ENCODE measurements around the gene DNASE1L3. TPM values are rescaled to one million over a fixed set of nuclear protein-coding genes. Genes with fewer than 3 reads are reported as not detected.

The DNASE1L3 gene
- total and polyA plus RNA-seq, 7 experiments from 2014 or later = 0.66 to 2.6 TPM; not detected in 5

- Mint-ChIP-seq H3K36me3 (peaks cover 0 to 5% (median 4%) of the 10 kb centered on the region in 5 donors), H3K27ac (no peak overlapping the region), H3K9me3 (peaks cover 0 to 21% (median 7%) of the 10 kb centered on the region in 11 donors), H3K4me3 (no peak overlapping the region), H3K27me3 (peaks cover 6 to 18% (median 6%) of the 10 kb centered on the region in 5 donors), H3K4me1 (peaks cover 0 to 10% (median 5%) of the 10 kb centered on the region in 7 donors)
- DNase-seq (no peak), ATAC-seq (no peak)
- intact Hi-C loops (cut with micrococcal nuclease) = no loop called here
- Histone ChIP-seq H3K4me1 (ENCODE audit: control insufficient read depth in 2 of 2, insufficient read depth in 2 of 2, low read length in 2 of 2) (no peaks in the 10 kb centered on the region), H3K36me3 (ENCODE audit: control insufficient read depth in 2 of 3, insufficient read depth in 3 of 3, low read length in 3 of 3) (no peaks in the 10 kb centered on the region), H3K27me3 (ENCODE audit: control insufficient read depth in 2 of 2, insufficient read depth in 2 of 2, low read length in 2 of 2) (no peaks in the 10 kb centered on the region), H3K27ac (ENCODE audit: low read depth, low read length) (no peak overlapping the region), H3K4me3 (ENCODE audit: low read length) (no peak overlapping the region), H3K9me3 (ENCODE audit: control insufficient read depth in 2 of 3, low read length in 3 of 3) (peaks cover 0 to 4% (median 0%) of the 10 kb centered on the region in 3 experiments)
- CTCF ChIA-PET = interaction anchor here (0.8 kb wide), 1 partner anchor 20 kb away, joined by 3 read pairs; no protein-coding TSS in a partner anchor
- POLR2A ChIA-PET = no interaction called here
Observed at GRCh38 chr3:58198362-58198761, 12.4 kb downstream of the DNASE1L3 start.

GRCh38 chr3:58197588-58197987, 13.2 kb downstream of the DNASE1L3 start:
- CTCF ChIA-PET = no interaction called here
- Histone ChIP-seq H3K27ac (ENCODE audit: low read depth, low read length) (no peak overlapping the region), H3K9me3 (ENCODE audit: control insufficient read depth in 2 of 3, low read length in 3 of 3) (peaks cover 0 to 4% (median 0%) of the 10 kb centered on the region in 3 experiments), H3K36me3 (ENCODE audit: control insufficient read depth in 2 of 3, insufficient read depth in 3 of 3, low read length in 3 of 3) (no peaks in the 10 kb centered on the region), H3K4me3 (ENCODE audit: low read length) (no peak overlapping the region), H3K27me3 (ENCODE audit: control insufficient read depth in 2 of 2, insufficient read depth in 2 of 2, low read length in 2 of 2) (no peaks in the 10 kb centered on the region), H3K4me1 (ENCODE audit: control insufficient read depth in 2 of 2, insufficient read depth in 2 of 2, low read length in 2 of 2) (no peaks in the 10 kb centered on the region)
- POLR2A ChIA-PET = no interaction called here
- Mint-ChIP-seq H3K4me1 (peaks cover 0 to 10% (median 5%) of the 10 kb centered on the region in 7 donors), H3K36me3 (peaks cover 0 to 5% (median 0%) of the 10 kb centered on the region in 5 donors), H3K27ac (no peak overlapping the region), H3K4me3 (no peak overlapping the region), H3K27me3 (peaks cover 0 to 13% (median 0%) of the 10 kb centered on the region in 5 donors), H3K9me3 (peaks cover 0 to 15% (median 7%) of the 10 kb centered on the region in 11 donors)
- intact Hi-C loops (cut with micrococcal nuclease) = no loop called here
- DNase-seq = no peak
- ATAC-seq = no peak

GRCh38 chr3:58193682-58194407, 16.9 kb downstream of the DNASE1L3 start:
- ChIA-PET POLR2A (no interaction called here), CTCF (no interaction called here)
- Mint-ChIP-seq H3K27me3 (no peaks in the 10 kb centered on the region), H3K4me1 (no peaks in the 10 kb centered on the region), H3K27ac (no peak overlapping the region), H3K9me3 (no peaks in the 10 kb centered on the region), H3K36me3 (no peaks in the 10 kb centered on the region), H3K4me3 (no peak overlapping the region)
- Histone ChIP-seq H3K4me1 (ENCODE audit: control insufficient read depth in 2 of 2, insufficient read depth in 2 of 2, low read length in 2 of 2) (no peaks in the 10 kb centered on the region), H3K27me3 (ENCODE audit: control insufficient read depth in 2 of 2, insufficient read depth in 2 of 2, low read length in 2 of 2) (no peaks in the 10 kb centered on the region), H3K9me3 (ENCODE audit: control insufficient read depth in 2 of 3, low read length in 3 of 3) (no peaks in the 10 kb centered on the region), H3K27ac (ENCODE audit: low read depth, low read length) (no peak overlapping the region), H3K4me3 (ENCODE audit: low read length) (no peak overlapping the region), H3K36me3 (ENCODE audit: control insufficient read depth in 2 of 3, insufficient read depth in 3 of 3, low read length in 3 of 3) (no peaks in the 10 kb centered on the region)
- intact Hi-C loops (cut with micrococcal nuclease) = no loop called here
- no peak for ATAC-seq
- DNase-seq = no peak

- H3K27ac Mint-ChIP-seq = no peak overlapping the region
- ChIA-PET POLR2A (no interaction called here), CTCF (no interaction called here)
- Histone ChIP-seq H3K36me3 (ENCODE audit: control insufficient read depth in 2 of 3, insufficient read depth in 3 of 3, low read length in 3 of 3) (no peaks in the 10 kb centered on the region), H3K4me3 (ENCODE audit: low read length) (no peak overlapping the region), H3K27me3 (ENCODE audit: control insufficient read depth in 2 of 2, insufficient read depth in 2 of 2, low read length in 2 of 2) (no peaks in the 10 kb centered on the region), H3K27ac (ENCODE audit: low read depth, low read length) (no peak overlapping the region), H3K4me1 (ENCODE audit: control insufficient read depth in 2 of 2, insufficient read depth in 2 of 2, low read length in 2 of 2) (no peaks in the 10 kb centered on the region), H3K9me3 (ENCODE audit: control insufficient read depth in 2 of 3, low read length in 3 of 3) (no peaks in the 10 kb centered on the region)
- H3K9me3 Mint-ChIP-seq = no peaks in the 10 kb centered on the region
- intact Hi-C loops (cut with micrococcal nuclease) = no loop called here
- DNase-seq = no peak
- H3K36me3 Mint-ChIP-seq = no peaks in the 10 kb centered on the region
- H3K27me3 Mint-ChIP-seq = no peaks in the 10 kb centered on the region
- H3K4me1 Mint-ChIP-seq = peaks cover 0 to 3% (median 0%) of the 10 kb centered on the region in 7 donors
- no peak for ATAC-seq
- no peak overlapping the region for H3K4me3 Mint-ChIP-seq
Observed at GRCh38 chr3:58192069-58192468, 18.7 kb downstream of the DNASE1L3 start.

GRCh38 chr3:58191361-58191991, 19.3 kb downstream of the DNASE1L3 start:
- no peak for DNase-seq
- Mint-ChIP-seq H3K4me3 (no peak overlapping the region), H3K36me3 (no peaks in the 10 kb centered on the region), H3K27ac (no peak overlapping the region), H3K27me3 (no peaks in the 10 kb centered on the region), H3K4me1 (peaks cover 0 to 3% (median 0%) of the 10 kb centered on the region in 7 donors), H3K9me3 (no peaks in the 10 kb centered on the region)
- no peak overlapping the region for H3K27ac ChIP-seq (ENCODE audit: low read depth, low read length)
- H3K36me3 ChIP-seq (ENCODE audit: control insufficient read depth in 2 of 3, insufficient read depth in 3 of 3, low read length in 3 of 3) = no peaks in the 10 kb centered on the region
- no peaks in the 10 kb centered on the region for H3K9me3 ChIP-seq (ENCODE audit: control insufficient read depth in 2 of 3, low read length in 3 of 3)
- POLR2A ChIA-PET = no interaction called here
- H3K4me1 ChIP-seq (ENCODE audit: control insufficient read depth in 2 of 2, insufficient read depth in 2 of 2, low read length in 2 of 2) = no peaks in the 10 kb centered on the region
- no peak for ATAC-seq
- intact Hi-C loops (cut with micrococcal nuclease) = no loop called here
- CTCF ChIA-PET = no interaction called here
- no peaks in the 10 kb centered on the region for H3K27me3 ChIP-seq (ENCODE audit: control insufficient read depth in 2 of 2, insufficient read depth in 2 of 2, low read length in 2 of 2)
- no peak overlapping the region for H3K4me3 ChIP-seq (ENCODE audit: low read length)

GRCh38 chr3:58190882-58191281, 19.9 kb downstream of the DNASE1L3 start:
- Mint-ChIP-seq H3K9me3 (no peaks in the 10 kb centered on the region), H3K27ac (no peak overlapping the region), H3K36me3 (no peaks in the 10 kb centered on the region), H3K4me1 (peaks cover 0 to 3% (median 0%) of the 10 kb centered on the region in 7 donors), H3K4me3 (no peak overlapping the region), H3K27me3 (no peaks in the 10 kb centered on the region)
- H3K9me3 ChIP-seq (ENCODE audit: control insufficient read depth in 2 of 3, low read length in 3 of 3) = no peaks in the 10 kb centered on the region
- POLR2A ChIA-PET = no interaction called here
- CTCF ChIA-PET = interaction anchor here (0.6 to 1.4 kb wide), 2 partner anchors 27 to 1865 kb away, joined by 3 to 4 read pairs; no protein-coding TSS in a partner anchor
- no peaks in the 10 kb centered on the region for H3K36me3 ChIP-seq (ENCODE audit: control insufficient read depth in 2 of 3, insufficient read depth in 3 of 3, low read length in 3 of 3)
- H3K27me3 ChIP-seq (ENCODE audit: control insufficient read depth in 2 of 2, insufficient read depth in 2 of 2, low read length in 2 of 2) = no peaks in the 10 kb centered on the region
- ATAC-seq (no peak), DNase-seq (no peak)
- no peak overlapping the region for H3K4me3 ChIP-seq (ENCODE audit: low read length)
- intact Hi-C loops (cut with micrococcal nuclease) = no loop called here
- H3K4me1 ChIP-seq (ENCODE audit: control insufficient read depth in 2 of 2, insufficient read depth in 2 of 2, low read length in 2 of 2) = no peaks in the 10 kb centered on the region
- H3K27ac ChIP-seq (ENCODE audit: low read depth, low read length) = no peak overlapping the region
